Neural cell (in vitro differentiated cells): Measurements from ENCODE around the gene EMILIN1.

Experiments
- EP300 ChIP-seq: fragments of 450-650 bp; conservative IDR thresholded peaks from 2 replicates; pipeline ENCODE4 v1.6.1; 2014; ENCODE audit warnings: antibody characterized with exemption, mild to moderate bottlenecking, moderate library complexity; ENCODE audit not compliant: poor library complexity, severe bottlenecking
- SMC3 ChIP-seq: fragments of 450-650 bp; conservative IDR thresholded peaks from 2 replicates; pipeline ENCODE4 v1.6.1; 2014; ENCODE audit warnings: antibody characterized with exemption, mild to moderate bottlenecking, moderate library complexity; ENCODE audit not compliant: poor library complexity

DNA sequence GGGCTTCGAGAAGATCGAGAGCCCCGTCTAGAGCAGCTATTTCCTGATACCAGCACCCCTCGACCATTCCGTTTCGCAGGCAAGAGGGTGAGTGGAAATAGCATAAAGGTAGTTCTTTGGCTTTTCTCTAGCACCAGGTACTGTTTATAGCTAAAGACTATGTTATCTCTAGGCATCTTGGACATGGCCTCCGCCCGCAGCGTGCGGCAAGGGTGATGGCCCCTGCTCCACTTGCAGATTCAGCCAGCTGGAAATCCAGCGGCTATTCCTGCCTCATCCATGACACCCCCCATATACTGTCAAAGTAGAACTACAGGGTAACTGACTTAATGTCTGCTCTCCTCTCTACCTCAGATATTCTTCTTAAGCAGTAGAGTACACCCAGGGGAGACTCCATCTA, 23.7 kb upstream of the EMILIN1 start:
- TF ChIP-seq SMC3: no peak
- no peak for TF ChIP-seq EP300
